ENCODE measurements around the gene RNF207.

The RNF207 gene

GRCh38 chr1:6257541-6258069 lies 51.7 kb downstream of the RNF207 start:
- H3K4me3 Mint-ChIP-seq, result no peak overlapping the region
- ATAC-seq, result no peak

GRCh38 chr1:6258675-6259074 lies 52.8 kb downstream of the RNF207 start:
- ATAC-seq, result no peak

More at GRCh38 chr1:6257541-6258069, 51.7 kb downstream of the RNF207 start:
- Mint-ChIP-seq H3K4me1 (peaks cover 21% of the 10 kb centered on the region), H3K36me3 (no peaks in the 10 kb centered on the region), H3K9me3 (no peaks in the 10 kb centered on the region), H3K27ac (no peak overlapping the region), H3K27me3 (peaks cover 26% of the 10 kb centered on the region)

GRCh38 chr1:6259491-6260362 lies 53.8 kb downstream of the RNF207 start:
- Mint-ChIP-seq H3K27ac (no peak overlapping the region), H3K9me3 (no peaks in the 10 kb centered on the region), H3K27me3 (peaks cover 46% of the 10 kb centered on the region), H3K4me1 (peaks cover 21% of the 10 kb centered on the region), H3K36me3 (no peaks in the 10 kb centered on the region), H3K4me3 (peak overlapping the region; percentile 56)
- peak; percentile 67 for ATAC-seq

More at GRCh38 chr1:6258675-6259074, 52.8 kb downstream of the RNF207 start:
- no peak overlapping the region for H3K27ac Mint-ChIP-seq
- no peaks in the 10 kb centered on the region for H3K36me3 Mint-ChIP-seq
- H3K4me1 Mint-ChIP-seq, result peaks cover 21% of the 10 kb centered on the region
- H3K9me3 Mint-ChIP-seq, result no peaks in the 10 kb centered on the region
- peaks cover 36% of the 10 kb centered on the region for H3K27me3 Mint-ChIP-seq
- peak overlapping the region; percentile 50 for H3K4me3 Mint-ChIP-seq

GRCh38 chr1:6260433-6260934 lies 54.6 kb downstream of the RNF207 start:
- ATAC-seq, result peak; percentile 52
- H3K36me3 Mint-ChIP-seq, result no peaks in the 10 kb centered on the region
- H3K27ac Mint-ChIP-seq, result no peak overlapping the region
- peaks cover 21% of the 10 kb centered on the region for H3K4me1 Mint-ChIP-seq
- H3K27me3 Mint-ChIP-seq, result peaks cover 51% of the 10 kb centered on the region
- no peaks in the 10 kb centered on the region for H3K9me3 Mint-ChIP-seq
- peak overlapping the region; percentile 39 for H3K4me3 Mint-ChIP-seq

- Mint-ChIP-seq H3K27ac (no peak within 1 kb of the TSS), H3K27me3 (peaks cover 51% of the 10 kb centered on the region), H3K4me3 (peak within 1 kb of the TSS; percentile 72), H3K36me3 (no peaks in the 10 kb centered on the region), H3K9me3 (no peaks in the 10 kb centered on the region), H3K4me1 (peaks cover 21% of the 10 kb centered on the region)
- peak; percentile 68 for ATAC-seq
These were observed 55.2 kb downstream of the RNF207 start, which contains the start of gene GPR153 for GRCh38 chr1:6260961-6261614. Gene GPR153 (minus strand): TSS chr1:6261098. CDS start chr1:6254905, 6,193 bp downstream.

- H3K4me3 Mint-ChIP-seq, result peak overlapping the region; percentile 72
- no peak overlapping the region for H3K27ac Mint-ChIP-seq
- no peak for ATAC-seq
- H3K36me3 Mint-ChIP-seq, result no peaks in the 10 kb centered on the region
- no peaks in the 10 kb centered on the region for H3K9me3 Mint-ChIP-seq
- H3K4me1 Mint-ChIP-seq, result peaks cover 21% of the 10 kb centered on the region
- peaks cover 51% of the 10 kb centered on the region for H3K27me3 Mint-ChIP-seq
These were observed 55.7 kb downstream of the RNF207 start for GRCh38 chr1:6261615-6261995.

GRCh38 chr1:6262555-6263420 lies 56.9 kb downstream of the RNF207 start:
- Mint-ChIP-seq H3K4me1 (peaks cover 21% of the 10 kb centered on the region), H3K27ac (no peak overlapping the region), H3K27me3 (peaks cover 51% of the 10 kb centered on the region), H3K36me3 (no peaks in the 10 kb centered on the region), H3K9me3 (no peaks in the 10 kb centered on the region), H3K4me3 (no peak overlapping the region)
- ATAC-seq, result no peak

- no peak overlapping the region for H3K4me3 Mint-ChIP-seq
These were observed 57.8 kb downstream of the RNF207 start for GRCh38 chr1:6263716-6264115.

GRCh38 chr1:6265151-6265550 lies 59.2 kb downstream of the RNF207 start:
- no peak overlapping the region for H3K4me3 Mint-ChIP-seq
- H3K4me1 Mint-ChIP-seq, result peaks cover 10% of the 10 kb centered on the region
- no peaks in the 10 kb centered on the region for H3K9me3 Mint-ChIP-seq
- ATAC-seq, result no peak
- H3K27me3 Mint-ChIP-seq, result peaks cover 38% of the 10 kb centered on the region
- H3K27ac Mint-ChIP-seq, result no peak overlapping the region
- no peaks in the 10 kb centered on the region for H3K36me3 Mint-ChIP-seq

More at GRCh38 chr1:6263716-6264115, 57.8 kb downstream of the RNF207 start:
- ATAC-seq, result no peak
- Mint-ChIP-seq H3K27ac (no peak overlapping the region), H3K36me3 (no peaks in the 10 kb centered on the region), H3K4me1 (peaks cover 21% of the 10 kb centered on the region), H3K9me3 (no peaks in the 10 kb centered on the region), H3K27me3 (peaks cover 51% of the 10 kb centered on the region)

- H3K4me1 Mint-ChIP-seq, result peaks cover 7% of the 10 kb centered on the region
- no peak for ATAC-seq
- no peak overlapping the region for H3K27ac Mint-ChIP-seq
These were observed 60.7 kb downstream of the RNF207 start for GRCh38 chr1:6266641-6267040.

GRCh38 chr1:6267686-6268322 lies 61.9 kb downstream of the RNF207 start:
- no peak for ATAC-seq
- H3K9me3 Mint-ChIP-seq, result no peaks in the 10 kb centered on the region
- H3K4me3 Mint-ChIP-seq, result no peak overlapping the region
- H3K27me3 Mint-ChIP-seq, result peaks cover 23% of the 10 kb centered on the region
- H3K4me1 Mint-ChIP-seq, result no peaks in the 10 kb centered on the region
- H3K27ac Mint-ChIP-seq, result no peak overlapping the region
- H3K36me3 Mint-ChIP-seq, result no peaks in the 10 kb centered on the region

More at GRCh38 chr1:6266641-6267040, 60.7 kb downstream of the RNF207 start:
- no peak overlapping the region for H3K4me3 Mint-ChIP-seq
- H3K36me3 Mint-ChIP-seq, result no peaks in the 10 kb centered on the region
- peaks cover 35% of the 10 kb centered on the region for H3K27me3 Mint-ChIP-seq
- H3K9me3 Mint-ChIP-seq, result no peaks in the 10 kb centered on the region

GRCh38 chr1:6268415-6268814 lies 62.5 kb downstream of the RNF207 start:
- Mint-ChIP-seq H3K9me3 (no peaks in the 10 kb centered on the region), H3K4me1 (no peaks in the 10 kb centered on the region), H3K27ac (no peak overlapping the region), H3K27me3 (peaks cover 18% of the 10 kb centered on the region), H3K4me3 (no peak overlapping the region), H3K36me3 (no peaks in the 10 kb centered on the region)
- no peak for ATAC-seq

GRCh38 chr1:6269296-6269695 lies 63.4 kb downstream of the RNF207 start:
- no peak for ATAC-seq
- Mint-ChIP-seq H3K36me3 (no peaks in the 10 kb centered on the region), H3K9me3 (no peaks in the 10 kb centered on the region), H3K4me1 (no peaks in the 10 kb centered on the region), H3K27me3 (peaks cover 9% of the 10 kb centered on the region), H3K27ac (no peak overlapping the region), H3K4me3 (no peak overlapping the region)

GRCh38 chr1:6269720-6270400 lies 63.9 kb downstream of the RNF207 start:
- Mint-ChIP-seq H3K4me3 (no peak overlapping the region), H3K9me3 (no peaks in the 10 kb centered on the region), H3K4me1 (no peaks in the 10 kb centered on the region), H3K27me3 (peaks cover 4% of the 10 kb centered on the region), H3K27ac (no peak overlapping the region), H3K36me3 (no peaks in the 10 kb centered on the region)
- ATAC-seq, result no peak
